Keratinocyte (primary cell): ENCODE measurements around the gene ABCD3.

Source experiments
- EZH2 ChIP-seq: IDR thresholded peaks from one replicate; pipeline ENCODE4 v1.6.1; 2012; ENCODE audit warnings: inconsistent platforms, mild to moderate bottlenecking, low read length, moderate library complexity
- TF ChIP-seq, protein P1 (sequence below), 3 experiments: IDR thresholded peaks in 1 of 3; conservative IDR thresholded peaks in 1 of 3; optimal IDR thresholded peaks in 1 of 3; 2 replicates in 2 of 3; 3 replicates in 1 of 3; pipeline versions ENCODE3 to v1.5.1; 2011; ENCODE audit warnings: low read length in 3 of 3, mild to moderate bottlenecking in 3 of 3, moderate library complexity in 2 of 3, control low read depth in 1 of 3, inconsistent platforms in 1 of 3; ENCODE audit not compliant: insufficient read depth in 2 of 3; ENCODE audit errors: extremely low read depth in 1 of 3

DNA sequence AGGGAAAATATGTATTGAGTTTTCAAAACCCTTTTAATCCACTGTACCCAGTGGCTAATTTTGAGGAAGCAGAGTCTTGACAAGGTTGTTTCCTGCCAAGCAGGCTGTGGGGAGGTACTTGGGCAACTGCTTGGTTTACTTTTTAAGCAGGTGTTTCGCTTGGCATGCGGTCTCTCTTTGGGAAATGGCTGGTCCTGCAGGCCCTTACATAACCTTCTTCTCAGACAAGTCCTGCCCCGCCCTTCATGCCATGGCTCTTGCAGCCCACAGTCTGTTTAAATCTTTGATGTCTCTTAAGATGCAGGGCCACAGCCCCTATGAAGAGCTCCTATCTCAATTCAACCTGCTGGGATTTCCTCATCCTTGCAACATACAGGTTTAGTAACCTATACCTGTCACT, 36.0 kb upstream of the ABCD3 start:
- TF ChIP-seq, protein P1, sequence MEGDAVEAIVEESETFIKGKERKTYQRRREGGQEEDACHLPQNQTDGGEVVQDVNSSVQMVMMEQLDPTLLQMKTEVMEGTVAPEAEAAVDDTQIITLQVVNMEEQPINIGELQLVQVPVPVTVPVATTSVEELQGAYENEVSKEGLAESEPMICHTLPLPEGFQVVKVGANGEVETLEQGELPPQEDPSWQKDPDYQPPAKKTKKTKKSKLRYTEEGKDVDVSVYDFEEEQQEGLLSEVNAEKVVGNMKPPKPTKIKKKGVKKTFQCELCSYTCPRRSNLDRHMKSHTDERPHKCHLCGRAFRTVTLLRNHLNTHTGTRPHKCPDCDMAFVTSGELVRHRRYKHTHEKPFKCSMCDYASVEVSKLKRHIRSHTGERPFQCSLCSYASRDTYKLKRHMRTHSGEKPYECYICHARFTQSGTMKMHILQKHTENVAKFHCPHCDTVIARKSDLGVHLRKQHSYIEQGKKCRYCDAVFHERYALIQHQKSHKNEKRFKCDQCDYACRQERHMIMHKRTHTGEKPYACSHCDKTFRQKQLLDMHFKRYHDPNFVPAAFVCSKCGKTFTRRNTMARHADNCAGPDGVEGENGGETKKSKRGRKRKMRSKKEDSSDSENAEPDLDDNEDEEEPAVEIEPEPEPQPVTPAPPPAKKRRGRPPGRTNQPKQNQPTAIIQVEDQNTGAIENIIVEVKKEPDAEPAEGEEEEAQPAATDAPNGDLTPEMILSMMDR (optimal IDR thresholded peaks at IDR 0.05 in 1 of 3, IDR thresholded peaks at IDR 0.05 in 1 of 3, conservative IDR thresholded peaks at IDR 0.05 in 1 of 3; ENCODE audit: extremely low read depth in 1 of 3, insufficient read depth in 2 of 3, low read length in 3 of 3), result no peak
- TF ChIP-seq EZH2, result no peak
